ENCODE measurements around the gene NAGPA. TPM values are rescaled to one million over a fixed set of nuclear protein-coding genes. Genes with fewer than 3 reads are reported as not detected.

NAGPA gene
- polyA plus RNA-seq, 1 of the 3 experiments (the other 2 are of a cell fraction): 16.5 TPM

DNA sequence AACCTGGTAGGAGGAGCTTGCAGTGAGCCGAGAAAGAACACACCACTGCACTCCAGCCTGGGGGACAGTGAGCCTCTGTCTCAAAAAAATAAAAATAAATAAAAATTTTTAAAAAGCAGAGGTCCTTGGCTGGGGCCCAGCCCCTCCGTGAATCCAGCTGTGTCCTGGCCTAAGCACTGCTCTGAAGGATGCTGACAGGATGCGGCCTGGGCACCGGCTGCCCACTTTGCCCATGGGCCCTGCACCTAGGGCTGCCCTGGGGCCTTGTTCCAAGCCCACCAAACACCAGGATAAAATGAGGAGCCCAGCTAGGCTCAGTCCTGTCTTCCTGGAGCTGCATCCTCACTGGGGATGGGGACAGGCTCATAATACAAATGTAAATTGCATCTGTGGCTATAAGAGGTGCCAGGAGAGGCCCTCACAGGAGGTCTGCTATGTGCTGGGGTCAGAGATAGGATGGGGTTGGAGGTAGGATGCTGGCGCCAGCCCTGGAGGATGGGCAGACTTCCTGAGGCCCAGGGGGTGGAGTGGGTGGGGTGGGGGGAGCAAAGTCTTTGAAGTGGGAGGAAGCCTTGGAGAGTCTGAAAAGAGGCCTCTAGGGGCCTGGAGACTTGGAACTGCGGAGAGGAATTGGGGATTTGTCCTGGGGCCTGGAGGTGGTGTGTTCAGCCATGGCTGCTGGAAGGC lies 25.8 kb upstream of the NAGPA start:
- POLR2A ChIA-PET: no interaction called here
- TF ChIP-seq, protein P1, sequence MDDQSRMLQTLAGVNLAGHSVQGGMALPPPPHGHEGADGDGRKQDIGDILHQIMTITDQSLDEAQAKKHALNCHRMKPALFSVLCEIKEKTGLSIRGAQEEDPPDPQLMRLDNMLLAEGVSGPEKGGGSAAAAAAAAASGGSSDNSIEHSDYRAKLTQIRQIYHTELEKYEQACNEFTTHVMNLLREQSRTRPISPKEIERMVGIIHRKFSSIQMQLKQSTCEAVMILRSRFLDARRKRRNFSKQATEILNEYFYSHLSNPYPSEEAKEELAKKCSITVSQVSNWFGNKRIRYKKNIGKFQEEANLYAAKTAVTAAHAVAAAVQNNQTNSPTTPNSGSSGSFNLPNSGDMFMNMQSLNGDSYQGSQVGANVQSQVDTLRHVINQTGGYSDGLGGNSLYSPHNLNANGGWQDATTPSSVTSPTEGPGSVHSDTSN (IDR thresholded peaks at IDR 0.05): no peak
- TF ChIP-seq MXI1 (IDR thresholded peaks at IDR 0.05; ENCODE audit: low read depth, low read length): no peak
- no peak for TF ChIP-seq MEF2A (IDR thresholded peaks at IDR 0.05; ENCODE audit: borderline replicate concordance, low read depth)
- TF ChIP-seq SIN3A (IDR thresholded peaks at IDR 0.05; ENCODE audit: borderline replicate concordance, low read depth, low read length): no peak
- no peak for TF ChIP-seq EZH2phosphoT487 (IDR thresholded peaks at IDR 0.05; ENCODE audit: borderline replicate concordance, low read depth)
- TF ChIP-seq SMC3 (IDR thresholded peaks at IDR 0.05; ENCODE audit: low read depth, low read length): no peak
- no peak for TF ChIP-seq YY1 (IDR thresholded peaks at IDR 0.05; ENCODE audit: low read depth)
- TF ChIP-seq, protein P2, sequence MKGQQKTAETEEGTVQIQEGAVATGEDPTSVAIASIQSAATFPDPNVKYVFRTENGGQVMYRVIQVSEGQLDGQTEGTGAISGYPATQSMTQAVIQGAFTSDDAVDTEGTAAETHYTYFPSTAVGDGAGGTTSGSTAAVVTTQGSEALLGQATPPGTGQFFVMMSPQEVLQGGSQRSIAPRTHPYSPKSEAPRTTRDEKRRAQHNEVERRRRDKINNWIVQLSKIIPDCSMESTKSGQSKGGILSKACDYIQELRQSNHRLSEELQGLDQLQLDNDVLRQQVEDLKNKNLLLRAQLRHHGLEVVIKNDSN (IDR thresholded peaks at IDR 0.05; ENCODE audit: borderline replicate concordance, low read depth): no peak
- TF ChIP-seq, protein P3, sequence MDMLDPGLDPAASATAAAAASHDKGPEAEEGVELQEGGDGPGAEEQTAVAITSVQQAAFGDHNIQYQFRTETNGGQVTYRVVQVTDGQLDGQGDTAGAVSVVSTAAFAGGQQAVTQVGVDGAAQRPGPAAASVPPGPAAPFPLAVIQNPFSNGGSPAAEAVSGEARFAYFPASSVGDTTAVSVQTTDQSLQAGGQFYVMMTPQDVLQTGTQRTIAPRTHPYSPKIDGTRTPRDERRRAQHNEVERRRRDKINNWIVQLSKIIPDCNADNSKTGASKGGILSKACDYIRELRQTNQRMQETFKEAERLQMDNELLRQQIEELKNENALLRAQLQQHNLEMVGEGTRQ (IDR thresholded peaks at IDR 0.05; ENCODE audit: borderline replicate concordance, low read depth, low read length): no peak
- no peak for TF ChIP-seq TAF1 (IDR thresholded peaks at IDR 0.05; ENCODE audit: borderline replicate concordance, low read depth, low read length)
- TF ChIP-seq, protein P4, sequence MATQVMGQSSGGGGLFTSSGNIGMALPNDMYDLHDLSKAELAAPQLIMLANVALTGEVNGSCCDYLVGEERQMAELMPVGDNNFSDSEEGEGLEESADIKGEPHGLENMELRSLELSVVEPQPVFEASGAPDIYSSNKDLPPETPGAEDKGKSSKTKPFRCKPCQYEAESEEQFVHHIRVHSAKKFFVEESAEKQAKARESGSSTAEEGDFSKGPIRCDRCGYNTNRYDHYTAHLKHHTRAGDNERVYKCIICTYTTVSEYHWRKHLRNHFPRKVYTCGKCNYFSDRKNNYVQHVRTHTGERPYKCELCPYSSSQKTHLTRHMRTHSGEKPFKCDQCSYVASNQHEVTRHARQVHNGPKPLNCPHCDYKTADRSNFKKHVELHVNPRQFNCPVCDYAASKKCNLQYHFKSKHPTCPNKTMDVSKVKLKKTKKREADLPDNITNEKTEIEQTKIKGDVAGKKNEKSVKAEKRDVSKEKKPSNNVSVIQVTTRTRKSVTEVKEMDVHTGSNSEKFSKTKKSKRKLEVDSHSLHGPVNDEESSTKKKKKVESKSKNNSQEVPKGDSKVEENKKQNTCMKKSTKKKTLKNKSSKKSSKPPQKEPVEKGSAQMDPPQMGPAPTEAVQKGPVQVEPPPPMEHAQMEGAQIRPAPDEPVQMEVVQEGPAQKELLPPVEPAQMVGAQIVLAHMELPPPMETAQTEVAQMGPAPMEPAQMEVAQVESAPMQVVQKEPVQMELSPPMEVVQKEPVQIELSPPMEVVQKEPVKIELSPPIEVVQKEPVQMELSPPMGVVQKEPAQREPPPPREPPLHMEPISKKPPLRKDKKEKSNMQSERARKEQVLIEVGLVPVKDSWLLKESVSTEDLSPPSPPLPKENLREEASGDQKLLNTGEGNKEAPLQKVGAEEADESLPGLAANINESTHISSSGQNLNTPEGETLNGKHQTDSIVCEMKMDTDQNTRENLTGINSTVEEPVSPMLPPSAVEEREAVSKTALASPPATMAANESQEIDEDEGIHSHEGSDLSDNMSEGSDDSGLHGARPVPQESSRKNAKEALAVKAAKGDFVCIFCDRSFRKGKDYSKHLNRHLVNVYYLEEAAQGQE (IDR thresholded peaks at IDR 0.05; ENCODE audit: low read depth, low read length): no peak
- no peak for TF ChIP-seq EP300 (IDR thresholded peaks at IDR 0.05; ENCODE audit: borderline replicate concordance in 1 of 2, low read depth in 1 of 2, low read length in 1 of 2)
- 53% methylated on average over 3 of the region's 6 CpGs for WGBS (ENCODE audit: low lambda C conversion rate)

More for the DNA sequence above, 25.8 kb upstream of the NAGPA start:
- Histone ChIP-seq H4K20me1 (ENCODE audit: insufficient read depth) (no peaks in the 10 kb centered on the region), H3K4me1 (ENCODE audit: control insufficient read depth in 1 of 2, insufficient read depth in 2 of 2, low read depth in 1 of 2, low read length in 1 of 2) (no peaks in the 10 kb centered on the region), H3K36me3 (replicated peaks in 1 of 2; ENCODE audit: control insufficient read depth in 1 of 2, insufficient read depth in 2 of 2, low read length in 1 of 2) (no peaks in the 10 kb centered on the region), H3K27ac (ENCODE audit: low read depth in 2 of 2, low read length in 1 of 2) (no peak overlapping the region), H3K4me2 (no peak overlapping the region), H3K9ac (no peak overlapping the region), H3K9me3 (no peaks in the 10 kb centered on the region), H3K4me3 (ENCODE audit: low read depth in 2 of 2, low read length in 1 of 2) (no peak overlapping the region), H3K27me3 (ENCODE audit: insufficient read depth) (peaks cover 26% of the 10 kb centered on the region), H2AFZ (ENCODE audit: low read depth) (no peak overlapping the region), H3K79me2 (ENCODE audit: insufficient read depth) (no peaks in the 10 kb centered on the region), H3K9me2 (no peaks in the 10 kb centered on the region), H3F3A (replicated peaks; ENCODE audit: insufficient read depth) (no peaks in the 10 kb centered on the region)
- no peak for DNase-seq
- CTCF ChIA-PET: interaction anchor here (1.6 kb wide), 1 partner anchor 33 kb away, joined by 5 read pairs; no protein-coding TSS in a partner anchor

All from SK-N-SH (cell line).